Prostate gland (tissue), 2 donors: ENCODE results near the gene LRP2.
"Not testable (repeated sequence)": the region's sequence is repeated elsewhere in the genome, so short reads cannot be mapped to it uniquely, and the experiment has no call there.

Experiments used
- POLR2A ChIP-seq: fragments of 450-650 bp; IDR thresholded peaks from one replicate; pipeline ENCODE4 v1.6.1; 2016; ENCODE audit warnings: antibody characterized with exemption, mild to moderate bottlenecking
- TF ChIP-seq, protein P1 (sequence below), 4 experiments: fragments of 200-600 bp in 2 of 4; fragments of 450-650 bp in 2 of 4; sonication (generic) in 2 of 4; IDR thresholded peaks; 1 replicate in 3 of 4; 2 replicates in 1 of 4; pipeline ENCODE4 v1.5.1; 2016 to 2019; ENCODE audit warnings: antibody characterized with exemption in 4 of 4, mild to moderate bottlenecking in 2 of 4, moderate library complexity in 2 of 4

- TF ChIP-seq, protein P1, sequence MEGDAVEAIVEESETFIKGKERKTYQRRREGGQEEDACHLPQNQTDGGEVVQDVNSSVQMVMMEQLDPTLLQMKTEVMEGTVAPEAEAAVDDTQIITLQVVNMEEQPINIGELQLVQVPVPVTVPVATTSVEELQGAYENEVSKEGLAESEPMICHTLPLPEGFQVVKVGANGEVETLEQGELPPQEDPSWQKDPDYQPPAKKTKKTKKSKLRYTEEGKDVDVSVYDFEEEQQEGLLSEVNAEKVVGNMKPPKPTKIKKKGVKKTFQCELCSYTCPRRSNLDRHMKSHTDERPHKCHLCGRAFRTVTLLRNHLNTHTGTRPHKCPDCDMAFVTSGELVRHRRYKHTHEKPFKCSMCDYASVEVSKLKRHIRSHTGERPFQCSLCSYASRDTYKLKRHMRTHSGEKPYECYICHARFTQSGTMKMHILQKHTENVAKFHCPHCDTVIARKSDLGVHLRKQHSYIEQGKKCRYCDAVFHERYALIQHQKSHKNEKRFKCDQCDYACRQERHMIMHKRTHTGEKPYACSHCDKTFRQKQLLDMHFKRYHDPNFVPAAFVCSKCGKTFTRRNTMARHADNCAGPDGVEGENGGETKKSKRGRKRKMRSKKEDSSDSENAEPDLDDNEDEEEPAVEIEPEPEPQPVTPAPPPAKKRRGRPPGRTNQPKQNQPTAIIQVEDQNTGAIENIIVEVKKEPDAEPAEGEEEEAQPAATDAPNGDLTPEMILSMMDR (IDR thresholded peaks at IDR 0.05): not testable (repeated sequence)
- not testable (repeated sequence) for TF ChIP-seq POLR2A
Measured at GRCh38 chr2:169270574-169270973, 91.8 kb downstream of the LRP2 start.
